ENCODE results near the gene TTC28.

The TTC28 gene

DNA sequence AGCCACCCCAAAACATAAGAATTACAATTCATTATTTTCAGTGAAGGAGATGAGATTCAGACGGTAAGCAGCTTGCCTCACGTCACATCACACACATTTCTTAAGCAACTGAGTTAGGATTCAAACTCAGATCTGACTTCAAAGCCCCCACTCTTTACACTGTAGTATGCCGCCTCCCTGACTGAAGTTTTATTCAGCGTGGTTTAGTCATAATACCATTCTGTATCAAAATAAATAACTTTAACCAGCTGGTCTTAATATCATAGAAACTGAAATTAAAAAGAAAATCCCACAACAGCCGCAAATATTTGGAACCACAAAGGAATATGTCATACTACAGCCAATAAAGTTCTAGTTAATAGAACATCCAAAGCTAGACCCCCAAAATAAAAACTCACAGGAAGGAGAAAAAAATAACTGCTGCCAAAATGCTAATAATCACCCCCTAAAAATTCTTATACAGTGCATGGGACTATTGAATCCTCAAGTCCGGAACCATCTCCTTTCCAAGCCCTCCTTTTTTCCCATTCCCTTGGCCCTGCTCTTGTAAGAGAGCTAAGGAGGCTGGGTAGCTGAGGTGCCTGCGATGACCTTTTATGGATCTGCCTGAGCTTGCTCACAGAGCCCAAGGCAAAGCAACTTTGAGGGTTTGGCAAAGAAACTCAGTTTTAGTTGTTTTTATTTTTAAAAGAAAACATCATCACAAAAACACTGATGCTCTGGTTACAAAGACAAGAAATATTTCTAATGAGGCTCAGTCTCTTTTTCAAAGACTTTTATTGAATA lies 334.5 kb downstream of the TTC28 start:
- no peak for DNase-seq

DNA sequence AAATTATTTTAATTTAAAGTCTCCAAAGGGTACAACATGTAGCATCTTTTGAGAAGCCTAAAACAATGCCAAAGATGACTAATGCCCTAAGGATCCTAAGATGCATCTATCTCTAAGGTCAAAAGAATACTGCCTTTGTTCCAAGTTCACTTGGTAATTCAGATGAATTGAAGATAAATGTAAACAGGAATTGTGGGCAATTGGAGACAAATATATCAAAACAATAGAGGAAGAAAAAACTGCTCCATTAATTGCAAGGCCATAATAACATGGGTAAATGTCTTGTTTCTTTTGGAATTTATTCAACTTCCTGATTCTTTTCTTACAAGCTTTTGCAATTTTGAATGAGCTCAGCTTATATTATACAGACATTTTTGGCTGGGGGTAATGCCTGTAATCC lies 338.6 kb downstream of the TTC28 start:
- no peak for DNase-seq

DNA sequence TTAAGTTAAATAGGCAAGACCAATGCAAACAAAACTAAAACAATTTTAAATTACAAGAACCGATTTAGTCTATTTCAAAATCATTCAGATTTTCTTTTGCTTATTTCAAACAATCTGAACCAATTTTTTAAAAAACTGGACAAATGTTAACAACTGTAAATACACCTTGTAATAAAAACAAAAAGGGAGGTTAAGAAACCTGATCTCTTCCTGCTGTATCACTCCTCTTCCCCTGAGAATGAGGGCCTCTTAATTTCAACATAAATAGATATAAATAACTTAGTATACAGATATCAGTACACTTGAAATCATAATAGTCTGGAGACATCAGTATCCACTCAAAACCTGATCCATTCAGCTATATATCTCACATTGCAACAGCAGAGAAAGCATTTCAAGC lies 346.6 kb downstream of the TTC28 start:
- DNase-seq: no peak

DNA sequence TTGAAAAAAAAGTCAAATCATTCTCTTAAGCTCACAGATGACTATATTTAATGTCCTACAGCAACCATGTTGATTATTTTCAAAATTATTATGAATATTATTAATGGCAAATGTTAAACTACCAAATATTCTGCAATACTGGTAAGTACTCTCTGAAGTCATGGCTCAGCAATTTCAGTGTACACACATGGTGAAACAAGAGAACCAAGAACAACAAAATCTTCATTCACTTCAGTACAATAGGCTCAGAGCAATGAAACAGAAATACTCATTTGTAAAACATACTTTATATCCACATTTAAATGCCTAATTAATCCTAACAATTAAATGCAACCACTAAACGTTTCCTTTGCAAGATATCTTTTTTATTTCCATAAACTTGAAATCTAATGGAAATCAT lies 347.2 kb downstream of the TTC28 start:
- DNase-seq: no peak

DNA sequence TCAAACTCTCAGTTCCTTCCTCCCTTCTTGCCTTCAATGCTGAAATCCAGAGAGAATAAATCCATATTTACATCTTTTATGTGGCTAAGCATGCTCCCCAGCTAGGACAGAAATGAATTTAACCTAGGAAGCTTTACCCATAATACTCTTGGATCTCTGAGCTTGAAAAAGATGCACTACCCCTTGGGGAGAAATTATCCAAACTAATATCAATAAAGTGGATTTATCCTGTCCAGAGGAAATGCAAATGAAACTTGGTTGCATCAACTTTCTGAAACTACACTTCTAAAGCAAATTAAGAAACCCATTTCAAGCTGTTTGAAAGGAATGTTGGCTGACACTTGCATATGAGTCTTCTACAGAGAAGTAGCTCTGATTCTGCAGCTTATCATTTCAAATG lies 347.9 kb downstream of the TTC28 start:
- DNase-seq: no peak

DNA sequence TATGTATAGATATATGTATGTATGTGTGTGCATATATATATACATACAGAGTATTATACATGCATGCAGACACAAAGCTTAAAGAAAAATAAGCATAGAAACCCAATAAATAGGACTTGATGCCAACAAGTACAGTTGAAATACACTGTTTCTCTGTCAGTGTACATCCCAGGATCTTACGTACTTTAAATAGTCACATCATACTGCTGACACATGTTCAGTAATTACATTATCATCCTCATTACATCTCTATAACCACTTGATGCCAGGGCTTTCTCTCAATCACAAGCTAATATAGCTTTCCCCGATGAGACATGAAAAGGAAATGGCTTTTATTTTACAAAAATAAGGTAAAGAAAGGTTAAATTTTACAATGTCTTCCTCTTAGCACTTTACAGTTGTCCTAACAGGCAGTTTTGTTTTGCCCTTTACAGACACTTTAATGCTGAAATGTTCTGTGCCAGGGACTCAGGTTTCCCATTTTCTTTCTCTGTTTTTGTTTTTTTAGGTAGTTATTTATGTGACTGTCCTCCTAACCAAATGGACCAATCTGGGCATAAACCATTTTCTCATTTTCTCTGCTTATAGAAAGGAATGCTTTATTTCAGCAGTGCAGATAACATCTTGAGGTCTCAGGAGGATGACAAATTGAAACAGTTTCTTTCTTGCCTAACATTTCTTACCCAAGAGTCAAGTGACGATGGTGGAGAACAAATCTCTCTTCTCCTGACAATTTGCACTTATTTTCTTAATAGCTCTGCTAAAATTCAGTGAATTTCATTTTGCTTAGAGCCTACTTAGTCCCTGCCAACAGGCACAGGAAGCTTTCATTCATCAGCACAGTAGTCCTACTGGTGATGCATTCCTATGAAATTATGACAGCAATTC lies 350.2 kb downstream of the TTC28 start:
- DNase-seq: no peak

DNA sequence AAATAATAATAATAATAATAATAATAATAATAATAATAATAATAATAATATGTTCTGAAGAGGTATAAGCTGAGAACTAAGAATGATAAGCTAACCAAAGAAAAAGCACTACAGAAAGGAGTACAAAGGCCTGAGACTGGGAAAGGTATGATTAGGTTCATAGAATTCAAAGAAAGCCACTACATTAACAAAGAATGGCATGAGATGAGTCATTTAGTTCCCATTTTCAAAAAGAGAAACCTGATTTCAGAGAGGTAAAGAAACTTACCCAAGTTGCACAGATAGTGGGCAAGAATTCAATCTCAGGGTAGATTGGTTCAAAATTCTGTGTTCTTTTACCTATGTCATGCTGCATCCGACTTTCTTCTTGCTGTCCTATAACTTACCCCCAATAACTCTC lies 350.9 kb downstream of the TTC28 start:
- DNase-seq: no peak

DNA sequence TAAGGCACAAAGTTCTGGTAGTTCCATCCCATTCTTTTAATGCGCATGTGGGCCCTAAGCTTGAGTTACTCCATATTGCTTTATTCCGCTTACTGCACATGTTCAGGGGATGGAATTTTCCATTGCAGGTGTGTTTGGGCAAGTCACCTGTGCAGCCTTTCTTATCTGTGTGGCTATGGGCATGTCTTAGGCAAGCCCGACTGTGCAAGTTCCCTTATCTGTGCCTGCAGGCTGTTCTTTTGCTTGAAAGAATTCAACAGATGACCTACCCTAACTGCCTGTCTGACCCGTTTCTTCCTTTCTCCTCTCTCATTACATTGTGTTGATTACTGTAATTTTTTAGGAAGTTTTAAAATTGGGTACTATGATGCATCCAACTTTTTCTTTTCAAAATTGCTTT lies 363.6 kb downstream of the TTC28 start:
- DNase-seq: no peak

DNA sequence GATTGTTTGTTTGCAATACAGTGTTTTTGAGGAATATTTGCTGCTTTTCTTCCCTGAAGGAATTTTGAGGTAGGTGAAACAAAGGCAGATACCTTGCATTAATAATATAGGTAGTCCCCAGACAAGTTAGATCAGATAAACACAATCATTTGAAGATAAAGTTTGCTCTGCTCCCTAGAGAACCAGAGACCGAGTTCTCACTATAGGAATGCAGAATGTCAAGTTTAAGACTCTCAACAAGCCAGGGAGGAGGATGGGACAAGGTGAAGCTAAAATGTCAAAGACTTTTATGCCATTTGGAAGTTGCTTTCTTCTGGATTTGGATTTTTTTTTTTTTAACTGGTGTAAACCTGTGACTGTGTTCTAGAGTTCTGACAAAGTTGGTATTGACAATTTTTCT lies 364.7 kb downstream of the TTC28 start:
- no peak for DNase-seq

DNA sequence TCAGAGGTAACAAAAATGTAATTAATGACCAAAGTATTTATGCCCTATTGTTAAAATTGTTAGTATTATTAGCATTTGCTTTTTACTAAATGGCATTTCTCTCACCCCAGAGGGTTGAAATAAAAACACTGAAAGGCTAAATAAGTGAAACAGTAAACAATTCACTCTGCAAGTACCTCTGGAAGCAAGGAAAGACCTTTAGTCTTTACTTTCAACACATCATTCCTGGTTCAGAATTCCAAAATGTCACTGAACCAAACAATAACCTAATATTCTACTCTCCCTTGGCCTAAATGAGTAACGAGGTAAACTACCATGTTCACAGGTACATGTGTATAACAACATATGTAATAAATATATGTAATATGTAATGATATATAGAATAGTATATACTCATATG lies 369.3 kb downstream of the TTC28 start:
- DNase-seq: no peak

DNA sequence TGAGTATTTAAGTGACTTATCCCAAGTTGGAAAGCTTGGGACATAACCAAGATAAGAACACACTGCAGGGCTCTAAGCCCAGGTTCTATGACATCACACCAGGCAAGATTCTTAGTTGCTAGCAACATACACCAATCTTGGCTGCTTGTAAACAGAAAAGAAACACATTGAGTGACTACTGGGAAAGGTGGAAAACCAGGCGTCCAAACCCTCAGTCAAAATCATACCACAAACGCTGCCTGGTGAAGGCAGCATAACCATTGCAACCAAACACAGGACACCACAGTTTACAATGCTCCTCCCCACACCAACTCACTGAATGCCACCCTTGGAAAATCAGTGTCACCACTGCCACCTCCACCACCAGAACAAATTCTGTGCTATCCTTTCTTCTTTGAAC lies 379.9 kb downstream of the TTC28 start:
- DNase-seq: no peak

DNA sequence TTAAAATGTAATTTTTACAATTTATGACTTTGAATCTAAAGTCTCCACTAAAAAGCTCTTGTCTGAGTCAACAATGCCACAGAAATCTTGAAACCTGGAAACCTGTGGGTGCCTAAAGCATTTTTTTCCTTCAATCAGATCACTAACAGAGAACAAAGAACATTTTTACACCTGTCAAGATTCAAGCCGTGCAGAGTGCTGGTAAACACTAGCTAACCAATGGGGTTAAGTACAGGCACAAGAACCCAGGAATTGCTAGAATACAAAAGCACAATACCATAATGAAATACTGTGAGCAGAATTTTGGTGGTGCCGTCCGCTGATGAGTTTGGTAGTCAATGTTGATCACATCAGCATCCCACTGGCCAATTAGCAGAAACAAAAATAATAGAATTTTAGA lies 380.3 kb downstream of the TTC28 start:
- DNase-seq: no peak

DNA sequence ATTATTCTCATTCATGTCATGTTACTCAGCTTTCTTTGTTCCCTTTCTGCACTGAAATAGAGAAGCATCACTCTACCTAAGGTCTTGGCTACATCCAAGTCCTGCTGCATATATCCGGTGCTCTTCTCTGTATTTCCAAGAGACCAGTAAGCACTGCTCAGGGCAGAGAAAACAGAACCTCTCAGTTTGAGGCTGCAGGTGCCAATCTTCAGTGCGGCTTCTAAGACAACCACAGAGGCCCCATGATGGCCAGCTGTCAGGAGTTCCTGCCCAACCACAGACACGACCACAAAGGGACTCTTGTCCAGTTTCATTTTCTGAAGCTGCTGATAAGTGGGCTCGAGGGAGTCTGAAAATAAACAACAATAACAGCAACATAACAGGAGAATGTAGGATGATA lies 382.1 kb downstream of the TTC28 start:
- DNase-seq: no peak

DNA sequence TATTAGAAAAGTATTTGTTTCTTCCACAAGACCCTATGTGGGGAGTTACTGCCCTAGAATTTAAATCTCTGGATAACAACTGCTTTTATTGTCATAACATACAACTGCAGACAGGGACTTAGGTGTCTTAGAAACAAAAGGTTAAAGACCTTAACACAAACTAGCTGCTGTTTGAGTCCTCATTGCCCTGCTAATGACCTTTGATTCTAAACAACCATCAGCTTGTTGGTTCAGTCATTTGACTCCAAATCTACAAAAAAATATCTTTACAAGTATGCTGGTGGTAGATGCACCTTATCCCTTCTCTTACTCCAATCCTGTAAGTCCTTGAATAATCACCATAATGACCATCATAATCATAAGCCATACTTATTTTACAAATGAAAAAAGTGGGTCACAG lies 383.2 kb downstream of the TTC28 start:
- DNase-seq: no peak

DNA sequence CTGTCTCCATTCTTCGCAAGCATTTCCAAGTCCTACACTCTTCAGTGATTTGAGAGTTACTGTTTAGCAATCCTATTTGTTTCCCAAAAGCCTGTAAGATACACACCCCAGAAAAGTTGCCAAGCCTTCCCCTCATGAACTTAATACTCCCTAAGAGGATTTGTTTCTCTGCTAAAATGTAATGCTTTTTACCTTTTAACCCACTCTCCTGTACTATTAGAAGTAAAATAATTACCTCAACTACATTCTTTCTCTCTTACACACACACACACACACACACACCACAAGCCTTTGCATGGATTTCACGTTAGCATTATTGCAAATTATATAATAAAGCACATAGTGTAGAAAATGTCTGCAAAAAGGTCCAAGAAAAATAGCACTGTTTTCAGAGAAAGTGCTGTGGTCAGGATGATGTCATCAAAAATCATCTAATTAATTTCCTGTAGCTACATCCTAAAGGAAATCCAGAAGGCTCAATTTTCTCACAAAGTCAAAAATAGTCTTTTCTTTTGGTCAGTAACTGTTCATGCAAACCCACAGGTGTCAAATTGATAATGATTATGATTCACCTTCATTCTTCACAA lies 396.5 kb downstream of the TTC28 start:
- DNase-seq: no peak

DNA sequence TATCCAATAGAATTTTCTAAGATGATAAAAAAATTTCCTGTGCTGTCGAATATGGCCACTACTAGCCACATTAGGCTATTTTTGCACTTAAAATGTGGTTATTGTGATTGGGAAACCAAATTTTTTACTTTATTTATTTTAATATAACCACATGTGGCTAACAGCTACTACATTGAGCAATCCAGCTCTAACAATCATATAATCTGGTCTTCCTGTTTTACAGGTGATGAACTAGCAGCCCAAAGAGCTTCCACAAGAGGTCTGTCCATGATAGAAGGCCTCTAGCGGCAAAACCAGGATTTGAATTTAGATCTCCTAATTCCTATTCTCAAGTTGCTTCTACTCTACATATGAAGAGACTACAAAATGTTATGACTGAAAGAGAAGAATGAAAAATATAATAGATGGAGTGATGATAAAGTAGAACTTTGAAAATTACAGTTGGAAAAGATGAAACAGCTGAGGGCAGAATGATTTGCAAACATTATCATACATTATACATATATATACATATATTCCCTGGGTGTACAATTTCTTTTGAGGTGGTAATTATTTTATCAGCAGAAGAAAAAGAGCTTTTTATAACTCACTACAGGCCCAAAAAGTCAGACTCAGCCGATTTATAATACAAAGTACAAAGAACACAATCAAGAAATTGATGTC lies 397.1 kb downstream of the TTC28 start:
- no peak for DNase-seq

DNA sequence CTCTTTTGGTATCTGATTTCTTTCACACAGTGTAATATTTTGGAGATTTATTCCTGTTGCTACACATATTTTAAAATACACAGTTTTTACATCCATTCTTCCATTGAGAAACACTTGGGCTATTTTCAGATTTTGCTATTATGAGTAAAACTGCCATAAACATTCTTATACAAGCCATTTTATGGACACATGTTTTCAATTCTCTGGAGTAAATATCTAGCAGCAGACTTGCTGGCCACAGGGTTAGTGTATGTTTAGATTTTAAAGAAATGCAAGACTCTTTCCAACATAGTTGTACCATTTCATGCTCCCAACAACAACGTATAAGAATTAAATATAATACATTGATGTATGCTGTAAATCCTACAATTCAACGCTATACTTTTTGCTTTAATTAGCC lies 399.8 kb downstream of the TTC28 start:
- DNase-seq: no peak

DNA sequence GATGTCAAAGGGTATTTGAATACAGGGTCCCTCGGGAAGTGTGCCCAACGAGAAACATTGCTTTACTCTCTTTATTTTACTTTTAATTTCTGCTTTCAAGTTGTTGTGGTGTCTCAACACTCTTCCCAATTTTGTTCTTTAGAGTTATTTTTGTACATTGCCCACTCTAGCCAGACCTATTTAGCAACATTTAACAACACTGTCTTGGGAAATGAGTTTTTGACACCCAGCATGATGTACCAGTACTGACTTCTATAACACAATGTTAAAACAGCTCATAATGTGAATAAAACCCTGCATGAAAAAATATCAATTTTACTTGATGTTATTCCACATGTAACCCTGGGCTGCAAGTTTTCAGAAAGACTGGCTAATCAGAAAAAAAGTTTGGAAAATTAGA lies 410.4 kb downstream of the TTC28 start:
- no peak for DNase-seq

DNA sequence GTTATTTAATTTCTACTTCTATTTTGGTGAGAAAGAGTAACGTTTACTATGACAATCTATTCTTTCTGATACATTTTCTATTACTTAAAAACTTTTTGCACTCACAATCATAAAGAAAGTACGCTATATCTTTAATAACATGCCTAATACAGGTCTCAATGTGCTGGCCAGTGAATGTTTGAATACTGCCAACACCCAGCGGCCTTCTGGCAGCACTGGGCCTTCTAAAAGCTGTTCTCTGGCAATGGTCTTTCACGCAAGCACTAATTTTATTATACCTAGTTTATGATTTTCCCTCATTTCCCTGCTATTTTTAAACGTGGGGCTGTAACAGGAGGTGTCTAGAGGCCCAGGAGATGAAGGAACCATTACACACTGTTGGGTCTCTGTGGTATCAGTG lies 410.8 kb downstream of the TTC28 start:
- no peak for DNase-seq

DNA sequence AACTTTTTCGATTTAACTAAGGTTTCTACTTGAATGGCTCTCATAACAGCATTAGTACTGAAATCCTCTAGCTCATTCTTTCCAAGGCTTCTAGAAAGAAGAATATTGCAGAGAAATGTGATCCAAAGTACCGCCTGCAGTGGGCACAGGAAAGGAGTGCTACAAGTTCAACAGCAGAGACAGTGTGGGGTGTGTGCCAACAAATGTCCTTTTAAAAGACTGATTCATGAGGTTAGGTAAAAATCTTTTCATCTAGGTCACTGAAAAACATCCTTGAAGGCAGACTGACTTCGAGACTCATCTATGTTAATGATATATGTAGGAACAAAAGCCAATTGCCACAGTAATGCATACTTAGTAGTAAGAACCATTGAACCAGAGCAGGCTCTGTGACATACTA lies 411.5 kb downstream of the TTC28 start:
- DNase-seq: no peak

DNA sequence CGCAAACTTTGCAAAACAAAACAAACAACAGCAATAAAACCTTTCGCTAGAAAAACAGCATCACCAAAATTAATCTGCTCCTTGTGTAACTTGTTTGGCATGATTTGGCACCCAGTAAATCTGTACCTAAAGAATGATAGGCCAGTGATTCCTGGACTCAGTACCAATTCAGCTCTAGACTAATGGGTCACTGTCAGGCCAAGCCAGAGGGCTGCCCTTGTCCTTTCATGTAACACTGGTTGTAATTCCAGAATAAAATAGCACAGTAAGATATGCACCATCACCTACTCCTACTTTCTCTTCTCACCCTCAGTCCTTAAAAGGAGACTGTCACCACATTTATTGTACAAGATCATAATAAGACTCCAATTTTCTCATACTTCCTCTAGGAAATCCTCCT lies 419.0 kb downstream of the TTC28 start:
- DNase-seq: no peak

DNA sequence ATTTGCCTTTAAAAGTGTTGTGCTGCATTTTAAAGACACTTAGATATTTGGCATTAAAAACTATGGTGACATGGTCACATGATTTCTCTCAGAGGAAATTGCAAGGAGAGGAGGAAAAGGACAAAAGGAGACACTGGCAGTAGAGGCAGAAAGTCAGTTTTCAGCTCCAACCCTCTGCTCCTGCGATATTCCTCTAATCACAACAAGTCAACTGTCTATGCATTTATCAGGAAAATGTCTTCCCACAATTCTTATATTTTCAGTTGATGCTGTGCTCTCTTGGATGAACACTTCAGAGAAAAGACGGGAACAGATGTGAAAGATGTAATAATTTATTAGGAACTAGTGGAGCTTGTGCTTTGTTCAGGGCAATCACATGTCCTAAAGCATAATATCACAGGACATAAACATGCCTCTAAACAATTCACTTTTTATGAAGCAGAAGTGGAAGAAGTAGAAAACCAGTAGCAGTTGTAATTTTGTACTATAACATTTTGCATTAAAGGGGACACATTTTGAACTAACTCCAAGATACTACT lies 419.8 kb downstream of the TTC28 start:
- no peak for DNase-seq

DNA sequence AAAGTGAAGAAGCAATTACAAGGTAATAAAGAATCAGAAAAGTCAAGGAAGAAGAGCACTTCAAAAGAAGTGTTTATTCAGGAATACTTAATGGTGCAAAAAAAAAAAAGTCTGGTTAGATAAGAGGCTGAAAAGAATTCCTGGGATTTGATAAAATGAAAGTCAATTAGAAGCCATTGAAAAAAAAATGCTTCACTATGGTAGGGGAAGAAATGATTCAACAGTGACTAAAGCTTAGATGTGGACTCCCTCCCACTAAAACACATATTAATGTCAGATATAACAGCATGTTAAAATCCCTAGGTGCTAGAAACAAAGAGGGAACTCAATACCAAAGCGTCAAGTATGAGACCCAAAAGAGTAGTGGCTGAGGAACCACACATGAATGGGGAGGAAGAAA lies 425.2 kb downstream of the TTC28 start:
- DNase-seq: no peak
